SU-DHL-6 (cell line): Measurements from ENCODE around the gene CDK2.
"Not testable (repeated sequence)": the region's sequence is repeated elsewhere in the genome, so short reads cannot be mapped to it uniquely, and the experiment has no call there.

ENCODE experiments used
- H2AFZ ChIP-seq: fragments of 200-600 bp; sonication (generic); 2 replicates; pipeline ENCODE4 v1.6.1; 2014; ENCODE audit warnings: low read depth, mild to moderate bottlenecking, moderate library complexity, mixed read lengths, antibody characterized with exemption, low read length; ENCODE audit not compliant: severe bottlenecking
- H3F3A ChIP-seq: fragments of 200-600 bp; shearing (Covaris generic); 2 replicates; pipeline ENCODE4 v1.6.0; 2016; ENCODE audit warnings: antibody characterized with exemption, mild to moderate bottlenecking; ENCODE audit not compliant: insufficient read depth
- H3K27ac ChIP-seq: fragments of 200-600 bp; sonication (generic); 2 replicates; pipeline ENCODE4 v1.5.1; 2016; ENCODE audit warnings: low read depth, mild to moderate bottlenecking, low read length, moderate library complexity, mixed read lengths
- H3K27me3 ChIP-seq: fragments of 200-600 bp; sonication (generic), shearing (Covaris generic); 2 replicates; pipeline ENCODE4 v1.6.0; 2014; ENCODE audit warnings: mild to moderate bottlenecking, low read length
- H3K36me3 ChIP-seq: fragments of 200-600 bp; sonication (generic); 2 replicates; pipeline ENCODE4 v1.6.1; 2014; ENCODE audit warnings: mild to moderate bottlenecking, low read length, mixed read lengths
- H3K4me2 ChIP-seq: fragments of 300-600, 200-600 bp; shearing (Covaris generic), sonication (generic); 2 replicates; pipeline ENCODE4 v1.6.0; 2014; ENCODE audit warnings: low read length, low read depth, mild to moderate bottlenecking; ENCODE audit not compliant: poor library complexity, severe bottlenecking
- H3K4me3 ChIP-seq: fragments of 200-600 bp; sonication (generic); 2 replicates; pipeline ENCODE4 v1.5.1; 2014; ENCODE audit warnings: antibody characterized with exemption, low read length, mild to moderate bottlenecking, mixed read lengths; ENCODE audit not compliant: insufficient read depth, poor library complexity, severe bottlenecking
- H3K79me2 ChIP-seq: fragments of 200-600 bp; sonication (generic); 2 replicates; pipeline ENCODE4 v1.6.1; 2014; ENCODE audit warnings: mild to moderate bottlenecking, low read length, moderate library complexity; ENCODE audit not compliant: insufficient read depth
- H3K9ac ChIP-seq: fragments of 200-600 bp; sonication (generic); 2 replicates; pipeline ENCODE4 v1.7.0; 2014; ENCODE audit warnings: mild to moderate bottlenecking, low read length
- H3K9me2 ChIP-seq: fragments of 200-600 bp; sonication (generic); replicated peaks from 2 replicates; pipeline ENCODE4 v1.6.1; 2014; ENCODE audit warnings: low read length; ENCODE audit not compliant: insufficient read depth
- H3K9me3 ChIP-seq: fragments of 200-600 bp; sonication (generic); 2 replicates; pipeline ENCODE4 v1.6.1; 2014; ENCODE audit warnings: low read length, mixed read lengths; ENCODE audit not compliant: insufficient read depth
- H4K20me1 ChIP-seq: fragments of 200-600 bp; sonication (generic); 2 replicates; pipeline ENCODE4 v1.6.1; 2014; ENCODE audit warnings: low read depth, mild to moderate bottlenecking, antibody characterized with exemption, low read length, moderate library complexity, mixed read lengths
- EZH2phosphoT487 ChIP-seq: fragments of 200-600 bp; sonication (generic), shearing (Covaris generic); conservative IDR thresholded peaks from 2 replicates; pipeline ENCODE4 v1.6.1; 2018; ENCODE audit warnings: mild to moderate bottlenecking, antibody characterized with exemption, low read length, moderate library complexity, mixed read lengths
- TF ChIP-seq, protein P1 (sequence below): fragments of 200-600 bp; sonication (generic); IDR thresholded peaks from one replicate; pipeline ENCODE4 v1.5.1; 2017; ENCODE audit warnings: antibody characterized with exemption, mild to moderate bottlenecking, low read length, moderate library complexity; ENCODE audit not compliant: insufficient read depth, poor library complexity, severe bottlenecking

The CDK2 gene

DNA sequence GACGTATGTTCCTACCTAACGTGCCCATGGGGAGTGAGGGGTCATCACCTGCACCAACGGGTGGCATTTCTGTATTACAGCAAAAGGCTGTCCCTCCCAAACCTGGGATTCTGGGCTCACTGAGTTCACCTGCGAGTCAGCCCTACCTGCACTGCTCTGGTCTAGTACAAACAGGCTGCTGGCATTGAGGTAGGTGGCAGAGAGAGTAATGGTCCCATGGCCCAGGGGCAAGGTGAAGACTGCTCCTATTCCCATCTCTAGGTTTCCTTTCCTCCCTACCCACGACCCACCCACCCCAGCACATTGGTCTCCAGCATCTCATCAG is 30.9 kb downstream of the CDK2 start:
- Histone ChIP-seq H3K9me2 (no peaks in the 10 kb centered on the region), H3K4me3 (no peak overlapping the region), H3K9ac (no peak overlapping the region)

DNA sequence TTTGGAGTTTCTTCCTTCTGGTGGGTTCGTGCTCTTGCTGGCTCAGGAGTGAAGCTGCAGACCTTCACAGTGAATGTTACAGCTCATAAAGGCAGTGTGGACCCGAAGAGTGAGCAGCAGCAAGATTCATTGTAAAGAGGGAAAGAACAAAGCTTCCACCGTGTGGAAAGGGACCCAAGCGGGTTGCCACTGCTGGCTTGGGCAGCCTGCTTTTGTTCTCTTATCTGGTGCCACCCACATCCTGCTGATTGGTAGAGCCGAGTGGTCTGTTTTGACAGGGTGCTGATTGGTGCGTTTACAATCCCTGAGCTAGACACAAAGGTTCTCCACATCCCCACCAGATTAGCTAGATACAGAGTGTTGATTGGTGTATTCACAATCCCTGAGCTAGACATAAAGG is 32.9 kb downstream of the CDK2 start:
- H3K4me3 ChIP-seq, H3K27ac ChIP-seq, H3F3A ChIP-seq, H3K9me2 ChIP-seq, H3K9me3 ChIP-seq, H3K9ac ChIP-seq, H4K20me1 ChIP-seq, H3K79me2 ChIP-seq, H3K27me3 ChIP-seq, H3K36me3 ChIP-seq, H2AFZ ChIP-seq, H3K4me2 ChIP-seq: not testable (repeated sequence)

More for the DNA sequence above, 30.9 kb downstream of the CDK2 start:
- H3K27me3 ChIP-seq = no peaks in the 10 kb centered on the region
- H3K36me3 ChIP-seq = 0 out of 2 replicates have a peak, but pooled peaks cover under 1% of the 10 kb centered on the region
- no peak overlapping the region for H2AFZ ChIP-seq
- TF ChIP-seq EZH2phosphoT487 = no peak
- TF ChIP-seq, protein P1, sequence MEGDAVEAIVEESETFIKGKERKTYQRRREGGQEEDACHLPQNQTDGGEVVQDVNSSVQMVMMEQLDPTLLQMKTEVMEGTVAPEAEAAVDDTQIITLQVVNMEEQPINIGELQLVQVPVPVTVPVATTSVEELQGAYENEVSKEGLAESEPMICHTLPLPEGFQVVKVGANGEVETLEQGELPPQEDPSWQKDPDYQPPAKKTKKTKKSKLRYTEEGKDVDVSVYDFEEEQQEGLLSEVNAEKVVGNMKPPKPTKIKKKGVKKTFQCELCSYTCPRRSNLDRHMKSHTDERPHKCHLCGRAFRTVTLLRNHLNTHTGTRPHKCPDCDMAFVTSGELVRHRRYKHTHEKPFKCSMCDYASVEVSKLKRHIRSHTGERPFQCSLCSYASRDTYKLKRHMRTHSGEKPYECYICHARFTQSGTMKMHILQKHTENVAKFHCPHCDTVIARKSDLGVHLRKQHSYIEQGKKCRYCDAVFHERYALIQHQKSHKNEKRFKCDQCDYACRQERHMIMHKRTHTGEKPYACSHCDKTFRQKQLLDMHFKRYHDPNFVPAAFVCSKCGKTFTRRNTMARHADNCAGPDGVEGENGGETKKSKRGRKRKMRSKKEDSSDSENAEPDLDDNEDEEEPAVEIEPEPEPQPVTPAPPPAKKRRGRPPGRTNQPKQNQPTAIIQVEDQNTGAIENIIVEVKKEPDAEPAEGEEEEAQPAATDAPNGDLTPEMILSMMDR = no peak
- H3K9me3 ChIP-seq = no peaks in the 10 kb centered on the region
- no peak overlapping the region for H3K27ac ChIP-seq
- H4K20me1 ChIP-seq = no peaks in the 10 kb centered on the region
- H3K4me2 ChIP-seq = no peak overlapping the region
- no peaks in the 10 kb centered on the region for H3K79me2 ChIP-seq
- peaks cover 9% of the 10 kb centered on the region; the same call in 1 of the 2 replicates for H3F3A ChIP-seq

DNA sequence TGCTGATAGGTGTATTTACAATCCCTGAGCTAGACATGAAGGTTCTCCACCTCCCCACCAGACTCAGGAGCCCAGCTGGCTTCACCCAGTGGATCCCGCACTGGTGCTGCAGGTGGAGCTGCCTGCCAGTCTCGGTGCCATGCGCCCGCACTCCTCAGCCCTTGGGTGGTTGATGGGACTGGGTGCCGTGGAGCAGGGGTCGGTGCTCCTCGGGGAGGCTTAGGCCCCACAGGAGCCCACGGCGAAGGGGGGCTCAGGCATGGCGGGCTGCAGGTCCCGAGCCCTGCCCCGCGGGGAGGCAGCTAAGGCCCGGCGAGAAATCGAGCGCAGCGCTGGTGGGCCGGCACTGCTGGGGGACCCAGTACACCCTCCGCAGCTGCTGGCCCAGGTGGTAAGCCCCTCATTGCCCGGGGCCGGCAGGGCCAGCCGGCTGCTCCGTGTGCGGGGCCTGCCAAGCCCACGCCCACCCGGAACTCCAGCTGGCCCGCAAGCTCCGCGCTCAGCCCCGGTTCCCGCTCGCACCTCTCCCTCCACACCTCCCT is 33.4 kb downstream of the CDK2 start:
- H3K4me3 ChIP-seq, H3K79me2 ChIP-seq, H3K9ac ChIP-seq, H4K20me1 ChIP-seq, H3K27ac ChIP-seq, H3K4me2 ChIP-seq, H3K27me3 ChIP-seq, H3K9me2 ChIP-seq, H3K9me3 ChIP-seq, H3F3A ChIP-seq, H2AFZ ChIP-seq, H3K36me3 ChIP-seq: not testable (repeated sequence)

DNA sequence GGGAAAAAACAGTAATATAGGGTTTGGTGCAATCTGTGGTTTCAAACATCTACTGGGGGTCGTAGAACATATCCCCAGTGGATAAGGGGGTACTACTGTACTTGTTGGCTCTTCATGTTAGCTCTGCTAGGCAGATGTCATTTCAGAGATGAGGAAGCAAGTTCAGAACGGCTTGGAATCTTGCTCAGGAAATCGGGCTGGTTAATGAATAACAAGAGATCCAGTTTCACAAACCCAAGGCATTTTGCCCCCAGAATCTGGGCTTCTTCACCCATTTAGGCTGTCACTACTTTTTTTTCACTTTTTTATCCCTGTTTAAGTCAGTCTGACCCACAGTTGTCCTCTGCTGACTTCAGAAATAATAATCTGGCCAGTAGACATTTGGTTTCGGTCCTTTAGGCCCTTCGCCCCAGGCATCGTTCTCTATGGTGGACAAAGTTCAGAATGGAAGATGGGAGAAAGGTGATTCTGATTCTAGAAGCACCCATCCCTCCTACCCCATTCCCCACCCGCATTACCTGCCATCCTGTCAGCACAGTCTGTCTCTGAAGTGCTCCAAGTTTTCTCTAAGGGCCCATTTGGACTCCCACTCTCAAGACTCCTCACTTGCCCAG is 35.0 kb downstream of the CDK2 start:
- no peak overlapping the region for H3K27ac ChIP-seq
- H3K27me3 ChIP-seq = no peaks in the 10 kb centered on the region
- H3K9me3 ChIP-seq = no peaks in the 10 kb centered on the region

DNA sequence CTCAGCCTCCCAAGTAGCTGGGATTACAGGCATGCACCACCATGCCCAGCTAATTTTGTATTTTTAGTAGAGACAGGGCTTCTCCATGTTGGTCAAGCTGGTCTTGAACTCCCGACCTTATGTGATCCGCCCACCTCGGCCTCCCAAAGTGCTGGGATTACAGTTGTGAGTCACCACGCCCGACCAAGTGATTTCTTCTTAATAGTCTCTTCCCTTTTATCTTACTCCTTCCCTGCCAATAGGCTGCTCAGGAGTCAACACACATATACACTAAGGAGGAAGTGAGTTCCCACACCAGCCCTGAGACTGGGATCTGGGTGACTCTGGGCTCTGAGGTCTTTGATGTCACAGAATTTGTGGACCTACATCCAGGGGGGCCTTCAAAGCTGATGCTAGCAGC is 36.7 kb downstream of the CDK2 start:
- not testable (repeated sequence) for H3K4me3 ChIP-seq, H3K27me3 ChIP-seq, H3K36me3 ChIP-seq, H3K4me2 ChIP-seq, H3K9ac ChIP-seq, H3K27ac ChIP-seq, H2AFZ ChIP-seq, H3K79me2 ChIP-seq, H3F3A ChIP-seq, H3K9me2 ChIP-seq, H3K9me3 ChIP-seq, H4K20me1 ChIP-seq

More for the DNA sequence above, 35.0 kb downstream of the CDK2 start:
- TF ChIP-seq, protein P1 = no peak
- TF ChIP-seq EZH2phosphoT487 = no peak
- Histone ChIP-seq H2AFZ (no peak overlapping the region), H3K9me2 (no peaks in the 10 kb centered on the region), H3K9ac (no peak overlapping the region), H3F3A (no peaks in the 10 kb centered on the region), H3K79me2 (no peaks in the 10 kb centered on the region), H4K20me1 (no peaks in the 10 kb centered on the region), H3K4me2 (no peak overlapping the region), H3K36me3 (no peaks in the 10 kb centered on the region), H3K4me3 (no peak overlapping the region)
